Measurements from ENCODE around the gene IGSF11. TPM values are rescaled to one million over a fixed set of nuclear protein-coding genes. Genes with fewer than 3 reads are reported as not detected.

Gene IGSF11
- total RNA-seq, 1 donor from 2014 or later = 1.1 TPM

GRCh38 chr3:119062892-119063291 lies 28.2 kb upstream of the IGSF11 start:
- Histone ChIP-seq H3K27me3 (ENCODE audit: low read depth) (no peaks in the 10 kb centered on the region), H3K27ac (no peak overlapping the region), H3K4me3 (no peak overlapping the region), H3K4me1 (no peaks in the 10 kb centered on the region), H3K36me3 (no peaks in the 10 kb centered on the region), H3K9me3 (no peaks in the 10 kb centered on the region)
- TF ChIP-seq, protein P1, sequence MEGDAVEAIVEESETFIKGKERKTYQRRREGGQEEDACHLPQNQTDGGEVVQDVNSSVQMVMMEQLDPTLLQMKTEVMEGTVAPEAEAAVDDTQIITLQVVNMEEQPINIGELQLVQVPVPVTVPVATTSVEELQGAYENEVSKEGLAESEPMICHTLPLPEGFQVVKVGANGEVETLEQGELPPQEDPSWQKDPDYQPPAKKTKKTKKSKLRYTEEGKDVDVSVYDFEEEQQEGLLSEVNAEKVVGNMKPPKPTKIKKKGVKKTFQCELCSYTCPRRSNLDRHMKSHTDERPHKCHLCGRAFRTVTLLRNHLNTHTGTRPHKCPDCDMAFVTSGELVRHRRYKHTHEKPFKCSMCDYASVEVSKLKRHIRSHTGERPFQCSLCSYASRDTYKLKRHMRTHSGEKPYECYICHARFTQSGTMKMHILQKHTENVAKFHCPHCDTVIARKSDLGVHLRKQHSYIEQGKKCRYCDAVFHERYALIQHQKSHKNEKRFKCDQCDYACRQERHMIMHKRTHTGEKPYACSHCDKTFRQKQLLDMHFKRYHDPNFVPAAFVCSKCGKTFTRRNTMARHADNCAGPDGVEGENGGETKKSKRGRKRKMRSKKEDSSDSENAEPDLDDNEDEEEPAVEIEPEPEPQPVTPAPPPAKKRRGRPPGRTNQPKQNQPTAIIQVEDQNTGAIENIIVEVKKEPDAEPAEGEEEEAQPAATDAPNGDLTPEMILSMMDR (IDR thresholded peaks at IDR 0.05) = no peak
- no peak for DNase-seq
- ATAC-seq = no peak
- intact Hi-C loops (cut with DNase I) = no loop called here

GRCh38 chr3:119044593-119044992 lies 9.9 kb upstream of the IGSF11 start:
- intact Hi-C loops (cut with DNase I) = no loop called here
- no peaks in the 10 kb centered on the region for H3K4me1 ChIP-seq
- DNase-seq (no peak), ATAC-seq (no peak)
- no peaks in the 10 kb centered on the region for H3K36me3 ChIP-seq
- H3K4me3 ChIP-seq = no peak overlapping the region
- no peaks in the 10 kb centered on the region for H3K9me3 ChIP-seq
- H3K27me3 ChIP-seq (ENCODE audit: low read depth) = no peaks in the 10 kb centered on the region
- H3K27ac ChIP-seq = no peak overlapping the region
- TF ChIP-seq, protein P1 (IDR thresholded peaks at IDR 0.05) = no peak

DNA sequence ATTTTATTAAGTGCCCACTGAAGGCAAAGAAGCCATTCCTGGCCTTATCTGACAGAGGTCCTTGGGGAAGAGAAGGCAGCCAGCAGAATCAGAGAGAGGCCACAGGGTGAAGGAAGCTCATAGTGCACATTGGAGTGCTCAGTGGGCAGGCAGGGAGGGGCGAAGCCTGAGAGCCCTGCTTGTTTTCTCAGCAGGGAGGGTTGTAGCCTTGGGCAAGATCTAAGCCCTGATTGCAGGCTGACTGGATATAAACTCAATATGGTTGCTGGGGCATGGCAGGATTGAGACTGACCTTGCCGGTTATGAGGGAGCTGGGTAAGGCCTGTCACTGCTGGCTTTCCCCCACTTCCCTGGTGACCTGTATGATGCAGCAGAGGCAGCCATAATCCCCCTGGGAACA lies 7.5 kb upstream of the IGSF11 start:
- ATAC-seq = no peak
- Histone ChIP-seq H3K27ac (no peak overlapping the region), H3K27me3 (ENCODE audit: low read depth) (peaks cover under 1% of the 10 kb centered on the region), H3K4me3 (no peak overlapping the region), H3K36me3 (no peaks in the 10 kb centered on the region), H3K4me1 (no peaks in the 10 kb centered on the region), H3K9me3 (no peaks in the 10 kb centered on the region)
- intact Hi-C loops (cut with DNase I) = no loop called here
- no peak for DNase-seq
- TF ChIP-seq, protein P1 (IDR thresholded peaks at IDR 0.05) = no peak

DNA sequence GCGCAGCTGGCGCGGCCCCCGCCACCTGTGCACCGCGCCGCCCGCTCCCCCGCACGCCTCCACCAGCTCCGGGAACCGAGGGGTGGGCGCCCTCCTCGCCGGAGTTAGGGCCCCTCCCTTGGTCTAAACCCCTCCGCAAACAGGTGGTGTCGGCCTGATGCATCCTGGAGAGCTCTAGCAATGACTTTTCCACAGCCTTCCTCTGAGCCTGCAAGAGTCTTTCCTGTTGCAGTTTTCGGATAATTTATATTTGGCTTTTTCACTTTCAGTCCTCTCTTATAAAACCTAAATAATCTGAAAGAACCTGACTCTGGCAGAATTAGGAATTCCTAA lies 334 bp upstream of the IGSF11 start:
- Histone ChIP-seq H3K9me3 (no peaks in the 10 kb centered on the region), H3K4me1 (peaks cover 12% of the 10 kb centered on the region), H3K27me3 (ENCODE audit: low read depth) (peaks cover 33% of the 10 kb centered on the region), H3K36me3 (no peaks in the 10 kb centered on the region), H3K27ac (no peak overlapping the region), H3K4me3 (peak overlapping the region; percentile 60)
- TF ChIP-seq, protein P1 (IDR thresholded peaks at IDR 0.05) = no peak
- DNase-seq = no peak
- ATAC-seq = no peak
- intact Hi-C loops (cut with DNase I) = no loop called here

GRCh38 chr3:119033393-119034255 lies 1.0 kb downstream of the IGSF11 start:
- peak overlapping the region; percentile 60 for H3K4me3 ChIP-seq
- peaks cover 33% of the 10 kb centered on the region for H3K27me3 ChIP-seq (ENCODE audit: low read depth)
- H3K9me3 ChIP-seq = no peaks in the 10 kb centered on the region
- ATAC-seq = no peak
- no peak overlapping the region for H3K27ac ChIP-seq
- TF ChIP-seq, protein P1 (IDR thresholded peaks at IDR 0.05) = no peak
- no peaks in the 10 kb centered on the region for H3K36me3 ChIP-seq
- H3K4me1 ChIP-seq = peaks cover 12% of the 10 kb centered on the region
- no peak for DNase-seq
- intact Hi-C loops (cut with DNase I) = no loop called here
